ENCODE measurements around the gene PIK3IP1. TPM values are rescaled to one million over a fixed set of nuclear protein-coding genes. Genes with fewer than 3 reads are reported as not detected.

The PIK3IP1 gene
- total and polyA plus RNA-seq, 2 experiments from 2014 or later, result 10.0 to 16.1 TPM

DNA sequence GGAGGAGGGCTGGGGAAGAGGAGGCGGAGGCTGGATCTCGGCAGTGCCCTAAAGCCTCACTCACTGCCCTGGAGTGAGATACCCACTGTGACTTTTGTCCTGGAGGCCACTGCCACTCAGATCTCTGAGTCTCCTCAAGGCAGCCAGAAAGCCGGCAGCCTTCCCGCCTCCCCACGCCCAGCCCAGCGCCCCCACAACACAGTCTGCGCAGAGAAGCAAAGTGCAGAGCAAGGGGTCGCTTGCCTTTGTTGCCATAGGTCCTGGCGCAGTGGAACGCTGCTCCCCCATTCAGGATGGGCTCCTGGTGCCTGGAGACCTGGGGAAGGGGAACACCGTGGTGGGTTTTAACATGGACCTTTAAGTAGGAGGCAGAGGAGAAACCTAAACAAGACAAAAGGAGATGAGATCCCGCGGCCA is 36.3 kb upstream of the PIK3IP1 start:
- no peak overlapping the region for H3K27ac ChIP-seq
- in situ Hi-C loops (cut with MboI), result no loop called here
- no peaks in the 10 kb centered on the region for H3K79me2 ChIP-seq (ENCODE audit: insufficient read depth)
- no peak overlapping the region for H3K4me2 ChIP-seq (ENCODE audit: unreplicated experiment)
- no peaks in the 10 kb centered on the region for H3K9me3 ChIP-seq (ENCODE audit: low read depth)
- no peak overlapping the region for H3K9ac ChIP-seq
- DNase-seq, result no peak
- 0 out of 2 replicates have a peak, but pooled peaks cover 6% of the 10 kb centered on the region for H3K36me3 ChIP-seq (ENCODE audit: low read depth)
- H3K27me3 ChIP-seq (replicated peaks; ENCODE audit: insufficient read depth), result no peaks in the 10 kb centered on the region
- no peak for TF ChIP-seq EZH2phosphoT487 (IDR thresholded peaks at IDR 0.05; ENCODE audit: insufficient read depth, low read depth)
- no peak for TF ChIP-seq EZH2 (IDR thresholded peaks at IDR 0.05; ENCODE audit: insufficient read depth, poor library complexity, severe bottlenecking)
- no peak overlapping the region for H3K4me3 ChIP-seq
- no peaks in the 10 kb centered on the region for H3K9me2 ChIP-seq (ENCODE audit: insufficient read depth)
- H3F3A ChIP-seq (ENCODE audit: insufficient read depth), result peaks cover 12% of the 10 kb centered on the region; the same call in 1 of the 2 replicates
- H3K4me1 ChIP-seq (ENCODE audit: insufficient read depth), result peaks cover 9% of the 10 kb centered on the region; the same call in 1 of the 2 replicates
- WGBS, 2 experiments (ENCODE audit: low coverage in 1 of 2, low lambda C conversion rate in 2 of 2, missing lambda C conversion rate in 2 of 2), result 93 to 96% methylated on average over 12 to 13 of the region's 13 CpGs
- no peaks in the 10 kb centered on the region for H4K20me1 ChIP-seq (ENCODE audit: insufficient read depth)
- H2AFZ ChIP-seq, result no peak overlapping the region

GRCh38 chr22:31327806-31328543 is 35.7 kb upstream of the PIK3IP1 start:
- in situ Hi-C loops (cut with MboI), result no loop called here
- Histone ChIP-seq H3K27me3 (replicated peaks; ENCODE audit: insufficient read depth) (no peaks in the 10 kb centered on the region), H3K4me2 (ENCODE audit: unreplicated experiment) (no peak overlapping the region), H3K4me3 (no peak overlapping the region), H3K36me3 (ENCODE audit: low read depth) (0 out of 2 replicates have a peak, but pooled peaks cover 6% of the 10 kb centered on the region), H3F3A (ENCODE audit: insufficient read depth) (peaks cover 6% of the 10 kb centered on the region; the same call in 1 of the 2 replicates), H3K9me3 (ENCODE audit: low read depth) (no peaks in the 10 kb centered on the region), H3K79me2 (ENCODE audit: insufficient read depth) (no peaks in the 10 kb centered on the region), H3K4me1 (ENCODE audit: insufficient read depth) (peaks cover 4% of the 10 kb centered on the region; the same call in 1 of the 2 replicates), H4K20me1 (ENCODE audit: insufficient read depth) (no peaks in the 10 kb centered on the region), H3K27ac (no peak overlapping the region), H3K9ac (no peak overlapping the region), H2AFZ (no peak overlapping the region), H3K9me2 (ENCODE audit: insufficient read depth) (no peaks in the 10 kb centered on the region)
- DNase-seq, result no peak
- WGBS, 2 experiments (ENCODE audit: low coverage in 1 of 2, low lambda C conversion rate in 2 of 2, missing lambda C conversion rate in 2 of 2), result 87 to 89% methylated on average over 7 to 9 of the region's 9 CpGs
- no peak for TF ChIP-seq EZH2phosphoT487 (IDR thresholded peaks at IDR 0.05; ENCODE audit: insufficient read depth, low read depth)
- no peak for TF ChIP-seq EZH2 (IDR thresholded peaks at IDR 0.05; ENCODE audit: insufficient read depth, poor library complexity, severe bottlenecking)

DNA sequence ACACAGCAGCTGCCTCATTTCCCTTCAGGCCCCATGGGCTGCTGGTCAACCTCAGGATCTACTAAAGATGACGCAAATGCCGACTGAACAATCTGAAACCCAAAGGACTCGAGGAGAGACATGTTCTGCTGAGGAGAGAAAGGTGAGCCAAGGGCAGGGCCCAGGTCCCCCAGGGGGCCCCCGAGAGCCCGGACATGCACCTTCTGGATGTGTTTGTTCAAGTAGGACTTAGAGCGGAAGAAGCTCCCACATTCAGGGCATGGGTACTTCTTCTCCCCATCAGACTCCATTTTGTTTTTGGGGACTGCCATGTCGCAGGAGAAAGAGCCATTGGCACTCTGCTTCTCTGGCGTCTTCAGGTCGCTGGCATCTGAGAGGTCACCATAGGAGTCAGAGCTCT is 34.6 kb upstream of the PIK3IP1 start:
- H3F3A ChIP-seq (ENCODE audit: insufficient read depth), result no peaks in the 10 kb centered on the region
- 96% methylated on average over 9 of the region's 9 CpGs for WGBS, 2 experiments (ENCODE audit: low coverage in 1 of 2, low lambda C conversion rate in 2 of 2, missing lambda C conversion rate in 2 of 2)
- no peak overlapping the region for H2AFZ ChIP-seq
- no peak overlapping the region for H3K9ac ChIP-seq
- no peak overlapping the region for H3K4me3 ChIP-seq
- H4K20me1 ChIP-seq (ENCODE audit: insufficient read depth), result no peaks in the 10 kb centered on the region
- in situ Hi-C loops (cut with MboI), result no loop called here
- DNase-seq, result no peak
- no peaks in the 10 kb centered on the region for H3K9me2 ChIP-seq (ENCODE audit: insufficient read depth)
- no peak overlapping the region for H3K4me2 ChIP-seq (ENCODE audit: unreplicated experiment)
- no peaks in the 10 kb centered on the region for H3K79me2 ChIP-seq (ENCODE audit: insufficient read depth)
- TF ChIP-seq EZH2phosphoT487 (IDR thresholded peaks at IDR 0.05; ENCODE audit: insufficient read depth, low read depth) (no peak), EZH2 (IDR thresholded peaks at IDR 0.05; ENCODE audit: insufficient read depth, poor library complexity, severe bottlenecking) (no peak)
- no peaks in the 10 kb centered on the region for H3K36me3 ChIP-seq (ENCODE audit: low read depth)
- no peaks in the 10 kb centered on the region for H3K4me1 ChIP-seq (ENCODE audit: insufficient read depth)
- no peaks in the 10 kb centered on the region for H3K9me3 ChIP-seq (ENCODE audit: low read depth)
- H3K27ac ChIP-seq, result no peak overlapping the region
- H3K27me3 ChIP-seq (replicated peaks; ENCODE audit: insufficient read depth), result no peaks in the 10 kb centered on the region

GRCh38 chr22:31323578-31324550 is 31.6 kb upstream of the PIK3IP1 start:
- no peaks in the 10 kb centered on the region for H3F3A ChIP-seq (ENCODE audit: insufficient read depth)
- 90 to 92% methylated on average over 8 of the region's 8 CpGs for WGBS, 2 experiments (ENCODE audit: low coverage in 1 of 2, low lambda C conversion rate in 2 of 2, missing lambda C conversion rate in 2 of 2)

More at GRCh38 chr22:31323578-31324550, 31.6 kb upstream of the PIK3IP1 start:
- H2AFZ ChIP-seq, result no peak overlapping the region
- no peak overlapping the region for H3K9ac ChIP-seq
- H3K36me3 ChIP-seq (ENCODE audit: low read depth), result no peaks in the 10 kb centered on the region
- no peak overlapping the region for H3K4me2 ChIP-seq (ENCODE audit: unreplicated experiment)
- no peaks in the 10 kb centered on the region for H3K9me3 ChIP-seq (ENCODE audit: low read depth)
- DNase-seq, result no peak
- no peak overlapping the region for H3K4me3 ChIP-seq
- no peaks in the 10 kb centered on the region for H3K9me2 ChIP-seq (ENCODE audit: insufficient read depth)
- no peak for TF ChIP-seq EZH2phosphoT487 (IDR thresholded peaks at IDR 0.05; ENCODE audit: insufficient read depth, low read depth)
- no peak for TF ChIP-seq EZH2 (IDR thresholded peaks at IDR 0.05; ENCODE audit: insufficient read depth, poor library complexity, severe bottlenecking)
- H3K4me1 ChIP-seq (ENCODE audit: insufficient read depth), result no peaks in the 10 kb centered on the region
- no peaks in the 10 kb centered on the region for H4K20me1 ChIP-seq (ENCODE audit: insufficient read depth)
- in situ Hi-C loops (cut with MboI), result no loop called here
- no peaks in the 10 kb centered on the region for H3K27me3 ChIP-seq (replicated peaks; ENCODE audit: insufficient read depth)
- no peaks in the 10 kb centered on the region for H3K79me2 ChIP-seq (ENCODE audit: insufficient read depth)
- H3K27ac ChIP-seq, result no peak overlapping the region

All from GM23248 (cell line).